ENCODE results near the gene RASGEF1C.

The RASGEF1C gene

DNA sequence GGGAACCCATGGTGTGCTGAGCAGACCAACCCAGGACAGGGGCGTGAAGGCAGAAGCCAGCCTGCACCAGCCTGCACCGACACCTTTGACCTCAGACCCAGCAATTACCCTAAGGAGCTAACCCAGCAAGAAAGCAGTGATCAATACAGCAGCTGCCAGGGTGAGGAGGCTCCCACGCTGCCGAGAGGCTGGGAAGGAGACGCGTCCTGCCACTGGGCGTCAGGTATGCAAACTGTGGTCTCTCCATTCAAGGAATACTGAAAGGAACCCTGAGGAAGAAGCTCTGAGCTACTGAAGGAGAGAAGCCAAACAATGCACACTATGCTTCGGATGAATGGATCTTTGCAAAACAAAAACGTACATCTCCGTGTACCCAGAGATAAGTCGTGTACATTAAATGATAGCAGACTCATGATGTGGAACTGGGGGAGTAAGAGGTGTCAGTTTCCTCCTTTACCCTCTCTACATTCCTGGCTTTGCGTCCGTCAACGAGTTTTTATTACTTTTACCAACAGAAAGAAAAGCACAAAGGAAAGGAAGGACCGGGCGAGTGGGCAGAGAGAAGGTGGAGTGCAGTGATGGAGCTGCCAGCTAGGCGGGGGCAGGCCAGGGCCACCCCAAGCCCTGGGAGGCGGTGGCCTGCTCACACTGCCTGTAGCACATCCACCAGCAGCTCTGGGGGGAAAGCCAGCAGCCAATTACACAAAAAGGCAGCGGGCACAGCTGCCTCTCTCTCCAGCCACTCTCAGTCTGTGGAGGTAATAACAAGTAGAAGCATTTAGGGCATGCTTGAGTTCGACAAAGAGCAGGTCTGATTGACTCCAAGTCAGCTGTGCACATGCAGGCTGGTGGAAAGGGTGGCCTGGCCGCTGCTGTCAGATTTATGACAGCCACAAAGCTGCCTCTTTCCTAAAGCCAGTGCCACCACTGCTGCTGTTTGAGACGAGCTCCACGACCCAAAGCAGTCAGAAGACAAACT lies 29.3 kb downstream of the RASGEF1C start:
- DNase-seq (no peak), ATAC-seq (no peak)

DNA sequence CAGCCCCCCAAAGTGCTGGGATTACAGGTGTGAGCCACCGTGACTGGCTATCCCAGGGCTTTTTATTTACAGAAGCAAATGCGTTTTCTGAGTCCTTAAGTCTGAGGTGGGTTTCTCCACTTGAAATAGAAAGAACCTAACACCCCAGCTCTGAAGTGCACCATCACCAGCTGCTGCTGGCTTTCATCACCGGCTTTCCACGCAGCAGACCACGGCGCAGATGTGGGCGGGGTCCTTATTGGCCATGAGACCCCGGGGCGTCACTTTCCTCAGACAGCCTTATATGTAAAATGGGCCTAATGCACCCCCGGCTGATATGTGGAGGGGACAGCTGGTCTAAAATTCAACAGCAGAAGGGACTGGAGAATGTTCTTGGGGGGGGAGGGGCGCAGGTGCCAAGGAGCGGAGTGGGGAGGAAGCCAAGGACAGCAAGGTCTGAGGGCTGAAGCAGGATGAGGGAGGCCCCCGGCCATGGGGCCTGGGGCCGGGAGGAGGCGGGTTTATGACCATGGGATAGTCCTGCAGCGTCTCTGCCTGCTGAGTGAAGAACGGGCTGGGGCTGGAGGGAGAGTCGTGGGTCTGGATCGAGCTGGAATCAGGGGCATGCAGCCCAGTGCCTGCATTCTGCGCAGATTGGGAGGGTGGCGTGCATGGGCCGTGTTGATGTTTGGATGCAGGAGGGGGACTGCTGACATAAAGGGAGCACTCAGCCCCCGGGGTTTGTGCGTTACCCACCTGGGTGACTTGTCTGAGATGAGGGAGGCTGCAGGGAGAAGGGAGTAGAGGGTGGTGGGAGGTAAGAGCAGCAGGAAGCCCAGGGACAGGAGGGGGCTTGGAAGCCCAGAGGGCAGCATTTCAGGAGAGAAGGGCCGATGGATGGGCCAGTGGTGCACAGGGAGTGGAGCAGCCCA lies 30.2 kb downstream of the RASGEF1C start:
- ATAC-seq (no peak), DNase-seq (no peak)

DNA sequence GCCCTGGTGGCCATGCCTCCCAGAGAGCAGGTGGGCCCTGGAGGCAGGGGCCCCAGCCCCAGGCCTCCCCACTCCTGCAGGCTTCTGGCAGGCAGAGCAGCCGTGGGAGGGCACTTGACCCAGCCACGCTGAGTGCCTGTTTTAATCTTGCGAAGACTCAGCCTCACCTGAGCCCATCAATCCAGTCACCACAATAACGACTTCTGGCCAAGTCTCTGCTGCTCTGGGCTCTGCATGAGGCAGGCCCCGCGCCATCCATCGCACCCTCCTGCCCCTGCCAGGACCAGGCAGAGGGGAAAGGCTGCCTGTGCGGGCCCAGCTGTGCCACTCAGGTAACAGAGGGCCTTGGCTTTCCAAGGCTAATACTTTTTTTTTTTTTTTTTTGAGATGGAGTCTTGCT lies 32.8 kb downstream of the RASGEF1C start:
- DNase-seq (no peak), ATAC-seq (no peak)

DNA sequence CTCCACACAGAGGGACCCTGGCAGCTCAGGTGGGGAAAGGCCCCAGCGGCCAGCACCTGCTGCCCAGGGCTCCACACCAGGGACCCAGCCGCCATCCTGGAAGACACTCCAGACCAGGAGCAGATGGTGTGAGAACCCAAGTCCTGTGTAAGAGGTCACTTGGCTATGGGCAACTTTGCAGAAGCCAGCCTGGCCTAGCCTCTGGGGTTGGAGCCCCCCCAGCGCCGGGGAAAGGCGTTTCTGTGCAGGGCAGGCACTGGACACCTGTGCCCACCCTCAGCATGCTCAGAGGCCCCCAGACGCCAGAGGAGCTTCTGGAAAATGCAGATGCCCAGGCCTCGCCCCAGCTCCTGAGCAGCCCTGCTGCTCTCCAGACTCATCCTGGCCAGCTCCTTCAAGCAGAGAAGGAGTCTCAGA lies 34.0 kb downstream of the RASGEF1C start:
- DNase-seq (no peak), ATAC-seq (no peak)

DNA sequence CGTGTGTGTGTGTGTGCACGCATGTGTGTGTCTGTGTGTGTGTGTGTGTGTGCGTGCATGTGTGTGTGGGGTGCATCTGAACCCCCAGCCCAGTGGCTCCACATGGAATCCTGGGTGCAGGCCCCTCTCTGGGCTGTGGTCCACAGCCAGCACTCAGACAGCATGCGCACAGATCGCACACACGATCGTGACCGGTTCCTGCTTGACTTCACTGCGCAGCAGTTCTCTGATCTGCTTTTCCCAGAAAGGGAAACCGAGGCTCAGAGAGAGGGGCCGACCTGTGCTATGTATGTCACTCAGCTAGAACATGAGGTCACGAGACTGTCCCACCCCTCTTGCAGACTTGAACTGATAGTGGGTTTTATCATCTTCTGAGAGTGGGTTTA lies 34.4 kb downstream of the RASGEF1C start:
- ATAC-seq = no peak
- no peak for DNase-seq

DNA sequence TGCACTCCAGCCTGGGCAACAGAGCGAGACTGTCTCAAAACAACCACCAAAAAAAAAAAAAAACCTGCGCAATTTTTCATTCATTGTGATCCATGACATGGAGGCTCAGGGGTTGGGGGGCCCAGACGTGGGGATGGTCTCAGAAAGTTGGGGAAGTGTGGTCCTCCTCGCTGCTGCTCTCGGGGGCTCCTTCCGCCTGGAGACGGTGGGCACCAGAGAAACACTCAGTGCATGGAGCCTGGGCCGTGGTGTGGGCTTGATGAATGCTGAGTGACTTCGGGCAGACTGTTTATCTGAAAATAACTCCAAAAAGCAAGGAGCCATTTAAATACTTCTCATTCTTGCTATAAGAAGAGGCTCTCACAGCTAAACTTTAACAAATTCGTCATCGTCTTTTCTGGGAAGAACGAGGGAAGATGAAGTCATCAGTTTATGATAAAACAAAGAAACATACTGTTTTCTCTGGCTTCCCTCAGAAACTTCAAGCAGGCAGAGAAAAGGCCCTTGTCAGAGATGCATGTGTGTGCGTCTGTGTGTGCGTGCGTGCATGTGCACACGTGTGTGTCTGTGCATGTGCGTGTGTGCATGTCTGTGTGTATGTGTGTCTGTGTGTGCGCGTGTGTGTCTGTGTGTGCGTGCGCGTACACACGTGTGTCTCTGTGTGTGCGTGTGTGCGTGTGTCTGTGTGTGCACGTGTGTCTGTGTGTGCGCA lies 35.0 kb downstream of the RASGEF1C start:
- ATAC-seq = no peak
- no peak for DNase-seq

DNA sequence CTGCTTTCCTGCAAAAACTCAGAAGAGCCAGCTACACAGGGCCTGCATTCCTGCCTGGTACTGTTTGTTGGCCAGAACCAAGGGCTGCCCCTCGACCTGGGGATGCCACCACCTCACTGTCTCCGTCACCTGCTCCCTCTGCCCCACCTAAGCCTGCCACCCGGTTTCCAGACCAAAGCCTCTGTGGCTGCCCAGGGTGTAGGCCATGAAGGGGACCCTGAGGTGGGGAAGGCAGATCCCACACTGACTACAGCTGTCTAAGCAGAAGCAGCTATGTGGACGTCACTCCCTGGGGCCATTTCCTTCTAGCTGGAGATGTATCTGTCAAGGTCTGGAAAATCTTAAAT lies 35.8 kb downstream of the RASGEF1C start:
- DNase-seq (no peak), ATAC-seq (no peak)

DNA sequence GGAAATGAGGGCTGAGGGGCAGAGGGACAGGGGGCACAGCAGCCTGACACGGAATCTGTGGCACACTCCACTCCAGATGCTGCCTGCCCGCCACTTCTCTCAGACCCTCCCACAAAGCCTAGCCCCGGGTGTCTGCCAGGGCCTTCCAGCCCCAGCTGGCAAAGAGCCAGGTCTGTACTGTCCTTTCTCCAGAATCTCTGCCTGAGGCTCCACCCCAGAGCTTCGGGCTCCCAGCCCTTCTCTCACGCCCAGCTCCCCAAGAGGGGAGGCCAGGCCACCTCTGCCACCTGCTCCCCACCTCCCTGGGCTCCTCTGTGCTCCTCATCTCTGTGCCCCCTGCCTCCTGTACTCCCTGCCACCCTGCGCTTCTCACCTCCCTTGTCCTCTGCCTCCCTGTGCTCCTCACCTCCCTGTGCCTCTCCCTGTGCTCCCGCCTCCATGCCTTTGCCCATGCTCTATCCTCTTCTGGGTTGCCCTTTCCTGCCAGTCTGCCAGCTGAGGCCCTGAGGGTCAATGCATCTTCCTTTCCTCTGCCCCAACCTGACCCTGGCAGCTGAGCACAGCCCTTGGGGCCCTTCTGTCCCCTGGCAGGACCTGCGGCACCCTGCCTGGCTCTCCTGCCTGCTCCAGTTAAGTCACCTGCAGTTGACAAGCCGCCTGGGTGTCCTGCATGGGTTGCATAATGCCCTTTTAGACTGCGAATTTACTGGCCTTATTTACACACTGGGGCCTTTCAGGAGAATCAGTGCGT lies 36.4 kb downstream of the RASGEF1C start:
- DNase-seq (no peak), ATAC-seq (no peak)

DNA sequence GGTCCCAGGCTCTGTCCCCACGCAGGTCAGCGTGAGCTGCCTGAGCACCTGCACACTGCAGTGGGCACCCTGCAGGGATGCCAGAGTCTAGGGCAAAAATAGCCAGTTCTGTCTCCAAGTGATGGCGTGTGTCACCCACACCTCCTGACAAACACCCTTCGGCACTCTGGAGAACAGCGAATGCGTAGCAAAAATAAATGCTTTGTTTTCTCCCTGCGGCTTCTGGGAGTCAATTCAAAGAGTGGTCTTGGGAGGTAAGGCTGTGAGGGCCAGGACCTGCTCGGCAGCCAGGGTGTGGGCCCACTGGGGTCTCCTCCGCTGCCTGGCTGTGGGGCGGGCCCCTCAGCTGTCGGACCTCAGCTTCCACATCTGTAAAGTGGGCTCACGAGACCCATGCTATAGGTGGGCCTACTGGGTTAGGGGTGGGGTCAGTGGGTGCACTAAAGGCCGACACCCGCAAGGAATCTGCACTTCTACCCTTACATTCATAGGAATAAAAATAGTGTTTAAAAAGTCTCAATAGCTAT lies 37.4 kb downstream of the RASGEF1C start:
- ATAC-seq = no peak
- DNase-seq = no peak

DNA sequence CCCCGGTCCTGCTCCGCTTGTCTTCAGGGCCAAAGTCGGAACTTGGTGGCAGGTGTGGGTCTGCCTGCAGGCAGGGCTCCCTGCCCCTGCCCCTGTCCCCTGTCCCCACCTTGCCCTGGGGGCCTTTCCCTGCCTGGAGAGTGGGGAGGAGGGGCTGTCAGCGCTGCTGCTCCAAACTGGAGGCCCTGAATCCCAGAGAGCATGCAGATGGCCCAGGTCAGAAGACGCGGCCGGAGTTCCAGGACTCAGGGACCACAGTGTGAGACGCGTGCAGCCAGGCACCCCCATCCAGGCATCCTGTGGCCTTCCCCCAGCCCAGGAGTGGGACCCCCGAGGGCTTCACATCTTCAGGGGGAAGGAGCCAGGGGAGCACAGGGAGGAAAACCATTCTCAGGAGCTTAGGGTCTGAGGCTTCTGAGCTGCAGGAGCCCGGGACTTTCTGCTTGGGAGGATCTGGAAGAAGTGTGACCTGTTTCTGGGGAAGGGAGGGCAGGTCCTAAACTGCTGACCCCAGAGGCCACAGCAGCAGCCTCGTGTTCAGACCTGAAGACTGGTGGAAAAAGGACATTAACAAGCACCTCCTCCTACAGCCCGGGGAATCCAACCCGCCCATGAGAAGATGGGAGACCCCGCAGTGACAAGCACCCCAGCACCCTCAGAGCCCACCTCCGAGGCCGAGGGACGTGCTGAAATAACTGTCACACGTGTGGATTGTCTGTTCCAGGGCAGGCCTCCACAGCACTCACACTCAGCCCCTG lies 38.0 kb downstream of the RASGEF1C start:
- ATAC-seq = no peak

DNA sequence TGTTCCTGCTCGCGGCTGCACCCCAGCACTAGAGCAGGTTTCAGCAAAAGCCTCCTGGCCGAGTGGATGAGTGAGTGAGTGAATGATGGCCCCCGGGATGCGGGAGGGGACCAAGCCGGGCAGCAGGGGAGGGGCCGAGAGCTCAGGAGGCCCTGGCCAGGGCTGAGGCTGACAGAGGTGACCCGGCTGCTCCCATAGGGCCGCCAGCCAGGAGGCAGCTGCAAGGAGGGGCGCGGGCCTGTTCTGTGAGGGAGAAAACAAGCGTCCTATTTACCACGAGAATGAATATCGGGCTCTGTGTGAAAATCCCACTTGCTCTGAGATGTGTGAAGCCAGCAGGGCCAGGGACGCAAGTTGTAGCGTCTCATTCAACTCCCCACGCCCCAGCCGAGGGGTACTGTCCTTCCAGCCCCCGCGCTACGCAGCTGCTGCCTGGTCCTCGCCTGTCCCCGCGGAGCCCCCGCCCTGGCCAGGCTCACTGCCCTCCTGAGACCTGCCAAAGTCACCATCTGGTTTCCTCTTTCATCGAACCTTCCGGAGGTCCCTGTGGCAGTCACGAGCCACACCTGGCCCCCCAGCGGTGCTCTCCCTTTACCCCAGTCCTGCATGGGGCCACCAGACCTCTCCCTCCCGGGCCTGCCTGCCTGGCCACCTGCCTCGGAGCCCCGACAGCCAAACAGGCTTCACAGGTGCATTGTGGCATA lies 38.8 kb downstream of the RASGEF1C start:
- DNase-seq (no peak), ATAC-seq (no peak)

More for the DNA sequence above, 38.0 kb downstream of the RASGEF1C start:
- DNase-seq = no peak

DNA sequence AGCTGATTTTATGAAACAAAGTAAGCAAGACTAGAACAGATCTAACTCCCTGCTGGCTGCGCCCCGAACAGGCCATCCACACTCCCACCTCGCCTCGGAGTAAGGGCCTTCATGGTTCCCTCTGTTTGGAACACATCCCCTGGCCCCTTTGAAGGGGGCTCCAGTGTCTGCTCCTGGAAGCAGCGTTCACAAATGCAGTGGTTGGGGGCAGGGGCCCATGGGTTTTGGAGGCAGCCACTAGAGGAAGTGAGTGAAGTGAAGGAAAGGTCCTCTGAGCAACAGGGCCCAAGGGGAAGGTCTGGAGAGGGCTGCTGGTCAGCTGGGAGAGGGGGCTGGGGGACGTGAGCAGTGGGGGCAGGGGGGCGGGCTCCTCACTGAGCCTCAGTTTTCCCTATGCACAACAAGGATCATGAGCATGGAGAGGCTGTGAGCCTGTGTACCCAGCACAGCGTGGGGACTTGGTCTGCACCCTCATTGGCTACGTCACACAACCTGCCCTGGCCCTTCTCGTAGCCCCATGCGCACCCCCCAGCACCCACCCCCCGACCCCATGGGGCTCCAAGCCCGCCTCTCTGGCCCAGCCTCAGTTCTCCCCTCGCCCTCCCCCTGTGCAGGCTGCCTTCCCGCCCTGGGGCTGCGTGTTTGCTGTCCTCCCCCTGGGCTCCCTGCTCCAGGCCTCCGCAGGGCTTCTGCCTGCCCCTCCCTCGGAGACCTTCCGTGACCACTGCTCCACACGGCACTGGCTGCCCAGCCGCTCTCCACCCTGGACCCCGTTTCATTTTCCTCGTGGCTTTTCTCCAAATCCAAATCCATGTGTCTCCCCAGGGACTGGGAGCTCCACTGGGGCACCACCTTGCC lies 39.5 kb downstream of the RASGEF1C start:
- no peak for DNase-seq
- no peak for ATAC-seq

DNA sequence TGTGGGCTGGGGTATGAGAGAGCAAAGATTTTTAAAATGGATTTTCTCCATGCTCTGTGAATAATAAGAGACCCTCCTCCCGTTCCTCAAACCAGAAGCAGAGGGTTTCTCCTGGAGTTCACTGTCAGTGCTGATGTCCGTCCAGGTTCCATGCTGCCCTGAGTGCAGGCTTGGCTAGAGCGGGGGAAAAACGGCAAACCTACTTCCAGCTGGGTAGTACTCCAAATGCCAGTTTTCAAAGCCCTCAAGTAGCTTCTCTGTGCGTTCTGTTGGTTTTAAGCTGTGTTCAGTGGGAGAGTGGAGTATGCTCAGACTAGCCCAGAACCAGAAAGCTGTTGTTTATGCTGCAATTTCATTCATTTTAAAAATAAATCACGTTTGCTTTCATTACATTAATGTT lies 40.3 kb downstream of the RASGEF1C start:
- no peak for ATAC-seq
- no peak for DNase-seq

DNA sequence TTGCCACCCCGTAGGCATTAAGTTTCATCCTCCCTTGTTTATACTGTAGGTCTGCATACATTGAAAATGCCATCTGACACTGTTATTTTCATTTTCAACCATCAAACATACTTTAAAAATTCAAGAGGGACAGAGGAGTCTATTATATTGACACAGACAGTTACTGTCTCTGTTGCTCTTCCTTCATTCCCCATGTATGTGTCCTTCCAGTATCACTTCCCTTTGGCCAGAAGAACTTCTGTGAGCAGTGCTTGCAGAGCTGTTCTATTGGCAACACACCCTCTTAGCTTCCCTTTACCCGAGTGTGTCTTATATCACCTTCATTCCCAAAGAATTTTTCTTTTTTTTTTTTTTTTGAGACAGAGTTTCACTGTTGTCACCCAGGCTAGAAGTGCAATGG lies 42.8 kb downstream of the RASGEF1C start:
- ATAC-seq (no peak), DNase-seq (no peak)

DNA sequence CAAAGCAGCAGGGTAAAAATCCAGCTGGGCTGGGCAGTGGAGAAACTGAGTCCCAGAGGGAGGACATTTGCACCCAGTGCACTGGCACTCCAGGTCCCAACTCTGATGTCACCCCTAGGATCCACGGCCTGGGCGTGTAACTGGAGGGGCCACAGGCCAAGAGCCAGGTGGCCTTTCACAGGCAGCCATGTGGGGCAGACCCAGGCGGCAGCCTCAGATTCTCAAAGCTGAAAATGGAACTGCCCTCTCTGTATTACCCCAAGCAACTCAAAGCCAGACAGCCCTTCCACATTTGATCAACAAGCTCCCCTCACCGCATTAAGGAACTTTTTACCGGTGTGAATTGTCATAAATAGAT lies 46.7 kb downstream of the RASGEF1C start:
- DNase-seq (no peak), ATAC-seq (no peak)

DNA sequence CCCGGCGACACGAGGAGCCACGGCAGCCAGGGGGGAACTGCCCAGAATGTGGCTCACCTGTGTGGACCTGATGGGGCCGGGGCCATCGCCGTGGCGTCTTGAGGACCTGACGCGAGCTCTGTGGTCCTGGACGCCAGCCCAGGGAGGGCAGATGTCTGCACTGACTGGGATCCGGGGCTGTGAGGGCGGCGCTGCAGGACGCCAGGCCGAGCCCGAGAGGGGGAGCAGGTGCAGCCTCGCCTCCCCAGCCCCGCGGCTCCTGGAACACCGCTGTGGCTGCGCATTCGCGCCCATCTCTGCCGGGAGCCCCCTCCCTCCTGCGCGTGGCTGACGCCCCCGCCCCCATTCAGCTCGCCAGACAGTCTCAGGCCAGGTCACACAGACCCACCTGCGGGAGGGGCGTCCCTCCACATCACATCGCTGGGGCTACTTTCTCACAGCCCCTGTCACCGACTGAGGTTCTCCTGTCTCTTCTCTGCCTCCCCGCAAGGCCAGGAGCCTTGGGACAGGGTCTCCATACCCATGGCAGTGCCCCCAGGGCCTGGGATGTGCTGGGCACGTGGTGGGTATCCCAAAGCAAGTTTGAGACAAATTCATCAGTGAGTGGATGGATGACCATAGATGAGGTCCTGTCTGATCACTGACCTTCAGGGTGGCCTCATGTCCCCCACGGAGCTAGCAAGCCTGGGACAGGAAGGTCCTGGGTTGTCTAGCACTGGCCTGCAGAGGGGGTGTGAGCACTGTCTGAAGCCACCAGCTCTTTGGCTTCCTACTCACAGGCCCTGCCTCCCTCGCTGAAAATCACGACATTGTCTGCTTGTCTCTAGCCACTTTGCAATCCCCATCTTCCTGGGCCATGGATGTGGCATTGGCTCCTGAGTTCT lies 47.3 kb downstream of the RASGEF1C start:
- DNase-seq (no peak), ATAC-seq (no peak)

DNA sequence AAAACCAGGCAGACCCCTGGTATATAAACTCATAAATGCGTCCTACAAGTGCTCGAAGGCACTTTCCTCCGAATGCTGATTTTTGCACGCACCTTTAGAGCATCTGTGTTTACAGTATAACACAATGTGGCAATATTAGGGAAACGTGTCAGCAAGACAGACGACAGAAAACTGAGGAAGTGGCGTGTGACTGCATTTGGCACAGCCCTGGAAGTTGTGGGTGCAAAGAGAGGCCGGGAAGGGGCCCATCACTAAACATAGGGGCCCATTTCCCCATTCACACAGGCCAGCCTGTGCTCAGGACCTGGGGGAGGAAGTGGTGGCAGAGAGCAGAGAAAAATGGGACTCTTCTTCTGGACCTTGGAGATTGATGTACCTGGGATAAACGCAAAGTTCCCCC lies 48.2 kb downstream of the RASGEF1C start:
- DNase-seq (no peak), ATAC-seq (no peak)

DNA sequence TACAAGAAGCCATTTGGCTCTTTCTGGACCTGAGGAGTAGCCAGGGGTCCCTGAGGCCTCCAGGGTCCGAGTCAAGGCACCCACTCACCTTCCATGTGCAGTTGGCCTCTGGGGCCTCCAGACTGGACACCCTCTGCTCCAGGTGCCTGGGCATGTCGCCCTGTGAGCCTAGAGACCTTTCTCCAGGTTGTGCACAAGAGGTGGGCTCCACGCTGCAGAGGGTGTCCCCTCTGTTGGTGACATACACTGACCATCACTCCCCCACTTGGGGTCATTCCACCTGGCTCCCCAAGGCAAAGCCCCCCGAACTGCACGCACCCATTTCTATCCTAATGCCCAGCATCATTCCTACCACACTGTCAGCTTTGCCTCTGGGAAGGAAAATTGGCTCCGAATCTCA lies 48.8 kb downstream of the RASGEF1C start:
- DNase-seq (no peak), ATAC-seq (no peak)

Measured in stimulated activated naive CD8-positive, alpha-beta T cell treated with anti-CD3 and anti-CD28 coated beads, Interleukin-15, Interleukin-2, amounts not matched to agents 100 U/mL and 50 U/mL, for 24 hours (primary cell).